Right cardiac atrium (tissue), 5 donors: ENCODE data around the gene PWWP3B. TPM values are rescaled to one million over a fixed set of nuclear protein-coding genes. Genes with fewer than 3 reads are reported as not detected.
A peak's percentile ranks its signal among the peaks of the same experiment; 100 is the strongest.
"Not testable (repeated sequence)": the region's sequence is repeated elsewhere in the genome, so short reads cannot be mapped to it uniquely, and the experiment has no call there.

Experiments used
- ATAC-seq, 2 donors: fragments of 200-7000 bp; cut with Tn5 transposase; one replicate each; pipeline versions ENCODE4 v1.8.0 to v1.9.1; 2020; ENCODE audit warnings: moderate library complexity in 2 of 2, mild to moderate bottlenecking in 1 of 2
- DNase-seq, 3 donors: peaks; one replicate each; pipeline ENCODE4 v3.0.0-alpha.2; 2020
- H3K27ac ChIP-seq: one replicate; pipeline ENCODE4 v1.5.1; 2013; ENCODE audit warnings: mild to moderate bottlenecking, low read length, control low read depth, moderate library complexity
- H3K27me3 ChIP-seq: one replicate; pipeline ENCODE4 v1.6.1; 2013; ENCODE audit not compliant: control insufficient read depth, insufficient read depth
- H3K4me1 ChIP-seq: one replicate; pipeline ENCODE4 v1.6.1; 2013; ENCODE audit warnings: low read length; ENCODE audit not compliant: control insufficient read depth, insufficient read depth
- H3K4me3 ChIP-seq: one replicate; pipeline ENCODE4 v1.5.1; 2013; ENCODE audit warnings: low read length, control low read depth
- H3K9me3 ChIP-seq: one replicate; pipeline ENCODE4 v1.6.1; 2013; ENCODE audit warnings: low read length; ENCODE audit not compliant: control insufficient read depth
- WGBS: extraction: QIAGEN DNeasy Blood & Tissue Kit; methylation state at CpG from one replicate; pipeline ENCODE4 v1.1.7; 2013; 5-methylcytosine and 5-hydroxymethylcytosine counted together
- intact Hi-C, 4 donors: fragments of 100-400 bp; cut with DNase I; formaldehyde crosslinking; loops; one replicate each; pipeline versions ENCODE4 v1.11.0 to v1.14.0; 2022 to 2023
- polyA plus RNA-seq: library from polyadenylated mRNA; stranded (reverse); fragments of 200-250 nt; gene quantifications from one replicate; pipeline ENCODE4 v1.2.3, GENCODE V29; 2013
- total RNA-seq, 4 donors: library from RNA; stranded (reverse); fragmentation: NEBNext Ultra II Directional; extraction: Animal tissue kit (Norgen Biotek cat#: 25700); gene quantifications; one replicate each; pipeline ENCODE4 v1.2.1, GENCODE V29; 2021
- donor health status: healthy with polysubstance abuse.
- donor health status: DM: no; HTN: yes; CAD: no.
- donor health status: DM: no; HTN: no; CAD: no.
- donor health status: DM: no; HTN: yes; CAD: no; lungs with severe emphysema.
- donor health status: DM: yes; HTN: yes; CAD: no.

The PWWP3B gene
- total and polyA plus RNA-seq, 5 donors = 3.9 to 10.9 (median 9.3) TPM

- H3K27me3 ChIP-seq, ATAC-seq, H3K4me3 ChIP-seq, H3K4me1 ChIP-seq, H3K27ac ChIP-seq, H3K9me3 ChIP-seq, intact Hi-C loops: not testable (repeated sequence)
- 54% methylated on average over 6 of the region's 6 CpGs for WGBS
- DNase-seq = peak in 2 of 3 donors; percentile 11 to 19
Measured at GRCh38 chrX:106183685-106184084, 15.6 kb downstream of the PWWP3B start.

DNA sequence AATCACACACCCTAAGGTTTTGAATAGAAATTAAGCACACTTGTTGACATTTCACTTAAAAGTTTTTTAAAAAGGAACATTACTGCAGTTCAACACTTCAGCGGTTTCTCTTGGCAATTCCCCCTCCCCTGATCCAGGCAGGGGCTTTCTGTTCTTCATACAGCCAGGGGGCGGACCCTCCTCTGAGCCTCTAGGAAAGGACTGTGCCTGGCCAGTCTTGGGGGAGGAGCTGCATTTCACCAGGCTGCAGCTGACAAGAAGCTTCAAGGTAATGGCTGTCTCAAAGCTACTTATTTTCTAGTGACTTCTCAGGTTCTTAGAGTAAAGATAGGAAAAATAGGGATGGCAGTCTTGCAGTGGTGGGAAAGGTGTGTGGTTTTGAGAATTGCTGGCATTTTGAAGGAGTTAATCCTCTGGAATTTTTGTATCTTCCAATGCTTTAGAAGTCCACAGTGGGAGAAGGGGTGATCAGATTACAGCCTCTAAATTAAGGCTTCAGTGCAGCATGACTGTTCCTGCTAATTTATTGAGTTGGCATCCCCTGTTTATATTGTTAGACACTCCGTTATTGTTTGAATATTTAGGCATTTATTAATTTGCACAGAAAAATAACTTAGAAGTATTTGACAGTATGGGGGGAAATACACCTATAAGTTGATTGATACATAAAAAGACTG is 33.5 kb downstream of the PWWP3B start:
- no peaks in the 10 kb centered on the region for H3K9me3 ChIP-seq
- no peaks in the 10 kb centered on the region for H3K4me1 ChIP-seq
- H3K4me3 ChIP-seq = no peak overlapping the region
- ATAC-seq (no peak), DNase-seq (no peak)
- H3K27ac ChIP-seq = no peak overlapping the region
- 43% methylated on average over 3 of the region's 3 CpGs for WGBS
- intact Hi-C loops = no loop called here
- no peaks in the 10 kb centered on the region for H3K27me3 ChIP-seq

- Histone ChIP-seq H3K9me3 (no peaks in the 10 kb centered on the region), H3K27me3 (no peaks in the 10 kb centered on the region), H3K4me1 (no peaks in the 10 kb centered on the region), H3K27ac (no peak overlapping the region), H3K4me3 (no peak overlapping the region)
- intact Hi-C loops = no loop called here
- no peak for ATAC-seq
- no peak for DNase-seq
Measured at GRCh38 chrX:106203315-106203714, 35.2 kb downstream of the PWWP3B start.

DNA sequence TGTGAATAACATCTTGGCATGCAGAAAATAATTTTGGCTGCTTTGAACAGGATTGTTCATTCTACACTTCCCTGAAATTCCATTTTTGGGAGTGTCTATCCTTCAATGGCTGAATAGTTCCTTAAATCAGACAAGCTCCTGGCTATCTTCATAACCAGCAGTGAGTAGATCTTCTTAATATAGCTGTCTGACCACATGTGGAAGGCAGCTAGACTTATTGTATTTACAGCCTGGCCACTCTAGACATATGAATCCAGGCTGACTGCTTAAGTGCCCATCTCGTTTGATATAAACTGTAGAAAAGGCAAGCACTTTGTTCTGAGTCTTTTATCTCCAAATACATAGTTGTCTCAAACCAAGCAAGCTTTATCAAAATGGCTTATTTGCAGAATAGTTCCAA is 40.0 kb downstream of the PWWP3B start:
- DNase-seq (no peak), ATAC-seq (no peak)
- intact Hi-C loops = no loop called here
- WGBS = 33% methylated on average over 1 of the region's 1 CpG
- Histone ChIP-seq H3K9me3 (no peaks in the 10 kb centered on the region), H3K4me1 (no peaks in the 10 kb centered on the region), H3K27ac (no peak overlapping the region), H3K4me3 (no peak overlapping the region), H3K27me3 (no peaks in the 10 kb centered on the region)

Other genes with a start within 250 kb of the PWWP3B start
- not detected for gene SERPINA7, start 129.6 kb upstream of the PWWP3B start, total RNA-seq
- not detected for gene SERPINA7, start 129.6 kb upstream of the PWWP3B start, polyA plus RNA-seq